Small intestine (tissue), 7 donors: ENCODE results near the gene ASIC3. TPM values are rescaled to one million over a fixed set of nuclear protein-coding genes. Genes with fewer than 3 reads are reported as not detected.
A peak's percentile ranks its signal among the peaks of the same experiment; 100 is the strongest.
"Not testable (repeated sequence)": the region's sequence is repeated elsewhere in the genome, so short reads cannot be mapped to it uniquely, and the experiment has no call there.

Experiments used
- DNase-seq, 2 donors: peaks; one replicate each; pipeline versions ENCODE4 v3.0.0 to v3.0.0-alpha.2; 2013
- FAIRE-seq: peaks from 2 replicates; lab custom pipeline; 2012; peaks lifted over from hg19 to GRCh38; lab: Jason Lieb, UNC
- H3K27ac ChIP-seq, 3 donors: one replicate each; pipeline ENCODE4 v1.5.1; 2013; ENCODE audit warnings: low read length in 2 of 3, mild to moderate bottlenecking in 2 of 3, control low read depth in 1 of 3, inconsistent platforms in 1 of 3, low read depth in 1 of 3, moderate library complexity in 1 of 3
- H3K27me3 ChIP-seq, 3 donors: one replicate each; pipeline ENCODE4 v1.6.1; 2013; ENCODE audit warnings: low read length in 3 of 3, inconsistent platforms in 1 of 3; ENCODE audit not compliant: control insufficient read depth in 3 of 3, insufficient read depth in 3 of 3
- H3K36me3 ChIP-seq, 3 donors: one replicate each; pipeline ENCODE4 v1.6.1; 2013; ENCODE audit warnings: low read length in 3 of 3, inconsistent platforms in 1 of 3, low read depth in 1 of 3, mild to moderate bottlenecking in 1 of 3, moderate library complexity in 1 of 3; ENCODE audit not compliant: control insufficient read depth in 3 of 3, insufficient read depth in 2 of 3
- H3K4me1 ChIP-seq, 3 donors: one replicate each; pipeline ENCODE4 v1.6.1; 2013; ENCODE audit warnings: low read length in 2 of 3, inconsistent platforms in 1 of 3, low read depth in 1 of 3, mild to moderate bottlenecking in 1 of 3, moderate library complexity in 1 of 3; ENCODE audit not compliant: control insufficient read depth in 3 of 3, insufficient read depth in 2 of 3
- H3K4me3 ChIP-seq, 3 donors: one replicate each; pipeline ENCODE4 v1.5.1; 2013; ENCODE audit warnings: low read length in 3 of 3, control low read depth in 1 of 3, inconsistent platforms in 1 of 3, low read depth in 1 of 3, mild to moderate bottlenecking in 1 of 3, moderate library complexity in 1 of 3
- H3K9me3 ChIP-seq, 2 donors: one replicate each; pipeline ENCODE4 v1.6.1; 2013; ENCODE audit warnings: low read depth in 1 of 2, low read length in 1 of 2; ENCODE audit not compliant: control insufficient read depth in 2 of 2, insufficient read depth in 1 of 2
- WGBS, 3 donors: extraction: QIAGEN DNeasy Blood & Tissue Kit; methylation state at CpG; one replicate each; pipeline ENCODE4 v1.1.7; 2013; 5-methylcytosine and 5-hydroxymethylcytosine counted together
- polyA plus RNA-seq, 4 donors: library from polyadenylated mRNA; stranded (reverse) in 3 of 4; unstranded in 1 of 4; fragments of 200-250 nt in 3 of 4; fragments of 120-200 nt in 1 of 4; gene quantifications; one replicate each; pipeline versions ENCODE4 v1.2.1 to v1.2.3, GENCODE V29; 2013
- donor health status: healthy with polysubstance abuse.
- donor health status: control.
- donor health status: control.
- donor health status: Bipolar disorder and iron deficiency.
- donor health status: healthy.

ASIC3 gene
- polyA plus RNA-seq, 4 donors: 2.8 to 10.7 (median 3.6) TPM

DNA sequence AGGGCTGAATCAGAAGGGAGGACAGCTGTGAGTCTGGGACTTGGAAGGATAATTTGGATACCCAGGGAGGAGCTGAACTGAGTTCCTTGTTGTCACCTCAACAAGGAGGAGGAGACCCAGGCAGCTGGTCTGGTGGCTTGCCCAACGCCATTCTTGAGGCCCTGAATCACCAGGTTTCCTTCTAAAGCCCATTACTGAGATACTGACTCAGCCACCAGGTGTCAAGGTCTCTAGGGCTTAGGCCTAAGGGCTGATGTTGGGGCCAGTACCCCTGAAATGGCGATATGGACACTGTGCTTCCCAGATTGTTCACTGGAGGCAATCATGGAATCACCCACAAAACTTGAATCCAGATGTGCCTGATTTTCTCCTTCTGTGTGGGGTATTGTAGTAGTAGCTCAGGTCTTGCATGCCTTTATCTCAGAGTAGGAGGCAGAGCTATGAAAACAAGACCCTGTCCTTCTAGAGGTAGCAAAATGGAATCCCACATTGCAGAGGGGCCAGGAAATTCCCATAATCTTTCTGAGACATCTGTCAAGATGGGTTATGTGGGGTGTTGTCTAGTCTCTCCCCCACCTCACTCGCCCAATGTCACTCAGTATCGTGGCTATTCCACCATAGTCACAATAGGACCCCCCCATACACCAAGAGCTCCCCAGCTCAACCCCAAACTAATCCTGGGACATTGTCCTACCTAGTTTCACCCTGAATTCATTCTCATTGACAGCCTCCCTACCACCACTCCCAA lies 22.2 kb upstream of the ASIC3 start:
- DNase-seq (no peak), FAIRE-seq (no peak)
- 83 to 86% (median 86%) methylated on average over 4 of the region's 4 CpGs for WGBS, 3 donors
- peaks cover 0 to 16% (median 0%) of the 10 kb centered on the region in 3 donors for H3K4me1 ChIP-seq
- H3K36me3 ChIP-seq: no peaks in the 10 kb centered on the region
- H3K27ac ChIP-seq: no peak overlapping the region
- no peaks in the 10 kb centered on the region for H3K9me3 ChIP-seq
- H3K27me3 ChIP-seq: peaks cover 0 to 2% (median 0%) of the 10 kb centered on the region in 3 donors
- H3K4me3 ChIP-seq: no peak overlapping the region

DNA sequence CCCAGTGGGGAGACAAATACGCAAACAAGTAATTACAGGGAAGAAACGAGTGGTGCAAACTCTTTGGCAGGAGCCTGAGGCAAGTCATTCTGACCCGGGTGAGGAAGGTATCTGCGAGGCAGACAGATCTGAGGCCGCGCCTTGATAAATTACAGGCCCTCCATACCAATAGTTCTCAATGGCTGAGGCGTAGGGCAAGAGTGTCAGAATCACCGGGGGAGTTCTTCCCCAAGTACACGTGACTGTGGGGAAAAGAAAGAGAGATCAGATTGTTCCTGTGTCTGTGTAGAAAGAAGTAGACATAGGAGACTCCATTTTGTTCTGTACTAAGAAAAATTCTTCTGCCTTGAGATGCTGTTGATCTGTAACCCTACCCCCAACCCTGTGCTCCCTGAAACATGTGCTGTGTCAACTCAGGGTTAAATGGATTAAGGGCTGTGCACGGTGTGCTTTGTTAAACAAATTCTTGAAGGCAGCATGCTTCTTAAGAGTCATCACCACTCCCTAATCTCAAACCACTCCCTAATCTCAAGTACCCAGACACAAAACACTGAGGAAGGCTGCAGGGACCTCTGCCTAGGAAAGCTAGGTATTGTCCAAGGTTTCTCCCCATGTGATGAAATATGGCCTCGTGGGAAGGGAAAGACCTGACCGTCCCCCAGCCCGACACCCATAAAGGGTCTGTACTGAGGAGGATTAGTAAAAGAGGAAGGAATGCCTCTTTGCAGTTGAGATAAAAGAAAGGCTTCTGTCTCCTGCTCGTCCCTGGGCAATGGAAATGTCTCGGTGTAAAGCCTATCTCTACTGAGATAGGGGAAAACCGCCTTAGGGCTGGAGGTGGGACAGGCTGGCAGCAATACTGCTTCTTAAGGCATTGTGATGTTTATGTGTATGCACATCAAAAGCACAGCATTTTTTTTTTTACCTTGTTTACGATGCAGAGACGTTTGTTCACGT lies 21.3 kb upstream of the ASIC3 start:
- not testable (repeated sequence) for H3K4me3 ChIP-seq, H3K9me3 ChIP-seq, H3K27me3 ChIP-seq, H3K36me3 ChIP-seq, FAIRE-seq
- peak overlapping the region in 2 of 3 donors; percentile 82 to 88 for H3K27ac ChIP-seq
- 25 to 38% (median 36%) methylated on average over 19 of the region's 19 CpGs for WGBS, 3 donors
- peaks cover 0 to 16% (median 0%) of the 10 kb centered on the region in 3 donors for H3K4me1 ChIP-seq
- DNase-seq: peak; percentile 53 to 56

DNA sequence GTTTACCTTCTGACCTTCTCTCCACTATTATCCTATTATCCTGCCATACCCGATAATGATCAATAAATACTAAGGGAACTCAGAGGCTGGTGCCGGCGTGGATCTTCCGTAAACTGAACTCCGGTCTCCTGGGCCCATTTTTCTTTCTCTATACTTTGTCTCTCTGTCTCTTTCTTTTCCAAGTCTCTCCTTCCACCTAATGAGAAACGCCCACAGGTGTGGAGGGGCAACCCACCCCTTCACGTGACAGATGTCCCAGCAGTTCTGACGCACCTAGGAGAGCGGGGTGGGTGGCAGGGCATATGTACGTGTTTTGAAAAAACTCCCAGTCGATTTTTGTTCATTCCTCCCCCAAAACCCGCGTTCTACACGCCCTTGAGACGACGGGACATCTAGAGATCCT lies 20.6 kb upstream of the ASIC3 start:
- not testable (repeated sequence) for H3K9me3 ChIP-seq, FAIRE-seq, H3K27me3 ChIP-seq, DNase-seq
- peak overlapping the region; percentile 17 to 77 (median 67) for H3K4me3 ChIP-seq
- peaks cover 0 to 12% (median 0%) of the 10 kb centered on the region in 3 donors for H3K36me3 ChIP-seq
- peak overlapping the region; percentile 5 to 88 (median 82) for H3K27ac ChIP-seq
- H3K4me1 ChIP-seq: peaks cover 0 to 16% (median 0%) of the 10 kb centered on the region in 3 donors
- WGBS, 3 donors: 3 to 8% (median 6%) methylated on average over 16 of the region's 16 CpGs

DNA sequence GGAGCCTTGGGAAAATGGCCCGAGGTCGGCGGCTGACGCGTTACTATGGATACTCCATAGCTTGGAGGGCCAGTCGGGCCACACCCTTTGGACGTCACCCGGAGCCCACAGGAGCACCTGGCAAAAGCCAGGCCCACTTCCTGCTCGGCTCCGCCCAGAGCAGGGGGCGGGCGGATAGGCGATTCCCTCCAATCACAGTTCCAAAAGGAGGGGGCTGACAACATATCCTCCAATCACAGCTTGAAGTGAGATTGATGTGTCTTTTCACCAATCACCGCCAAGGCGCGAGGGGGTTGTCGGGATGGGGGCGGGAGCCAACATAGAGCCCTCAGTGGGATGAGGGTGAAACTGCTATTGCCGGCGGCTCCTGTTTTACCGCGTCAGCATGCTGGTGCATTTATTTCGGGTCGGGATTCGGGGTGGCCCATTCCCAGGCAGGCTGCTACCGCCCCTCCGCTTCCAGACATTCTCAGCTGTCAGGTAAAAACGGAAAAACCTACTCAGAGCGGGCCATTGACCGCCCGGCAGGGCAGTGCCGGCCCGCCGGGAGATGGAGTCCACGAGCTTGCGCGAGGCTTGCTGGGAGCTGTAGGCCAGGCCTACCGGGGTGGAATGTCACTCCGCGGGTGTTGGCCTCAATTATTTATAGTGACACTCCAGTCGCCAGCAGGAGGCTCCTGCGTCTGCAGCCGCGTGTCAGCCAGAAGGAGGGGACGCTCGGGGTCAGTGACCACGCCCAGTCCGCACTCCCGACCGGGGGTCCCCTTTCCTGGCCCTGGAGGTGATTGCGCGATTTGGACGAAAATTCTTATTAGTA lies 20.0 kb upstream of the ASIC3 start, which contains the start of gene ABCB8:
TSS of gene ABCB8 (plus strand) at position 320 of the 817 bp plus-strand sequence. CDS start at position 386, 66 bp downstream.
- peaks cover 0 to 18% (median 0%) of the 10 kb centered on the region in 3 donors for H3K36me3 ChIP-seq
- 1% methylated on average over 53 of the region's 53 CpGs for WGBS, 3 donors
- H3K27ac ChIP-seq: peak within 1 kb of the TSS; percentile 70 to 88 (median 87)
- H3K4me1 ChIP-seq: peaks cover 0 to 16% (median 0%) of the 10 kb centered on the region in 3 donors
- no peaks in the 10 kb centered on the region for H3K27me3 ChIP-seq
- no peaks in the 10 kb centered on the region for H3K9me3 ChIP-seq
- peak within 1 kb of the TSS; percentile 33 to 77 (median 67) for H3K4me3 ChIP-seq
- DNase-seq: peak; percentile 99 to 100
- no peak for FAIRE-seq

DNA sequence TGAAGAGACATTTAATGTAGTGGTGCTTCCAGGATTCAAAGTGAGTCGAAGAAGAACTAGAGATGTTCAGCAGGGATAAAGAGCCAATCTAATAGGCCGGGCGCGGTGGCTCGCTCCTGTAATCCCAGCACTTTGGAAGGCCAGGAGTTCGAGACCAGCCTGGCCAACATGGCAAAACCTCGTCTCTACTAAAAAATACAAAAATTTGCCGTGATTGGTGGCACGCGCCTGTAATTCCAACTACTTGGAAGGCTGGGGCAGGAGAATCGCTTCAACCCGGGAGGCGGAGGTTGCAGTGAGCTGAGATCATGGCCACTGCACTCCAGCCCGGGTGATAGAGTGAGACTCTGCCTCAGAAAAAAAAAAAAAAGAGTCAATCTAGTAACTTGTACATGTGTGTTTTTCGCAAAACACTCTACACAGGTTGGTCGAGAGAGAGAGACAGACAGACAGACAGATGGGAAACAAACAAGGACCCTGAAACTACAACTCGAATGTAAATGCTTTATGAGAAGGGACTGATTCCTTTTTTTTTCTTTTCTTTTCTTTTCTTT lies 19.3 kb upstream of the ASIC3 start:
- no peaks in the 10 kb centered on the region for H3K9me3 ChIP-seq
- no peak for FAIRE-seq
- peak overlapping the region; percentile 33 to 77 (median 67) for H3K4me3 ChIP-seq
- peaks cover 0 to 16% (median 0%) of the 10 kb centered on the region in 3 donors for H3K4me1 ChIP-seq
- H3K36me3 ChIP-seq: peaks cover 0 to 24% (median 0%) of the 10 kb centered on the region in 3 donors
- H3K27me3 ChIP-seq: no peaks in the 10 kb centered on the region
- H3K27ac ChIP-seq: peak overlapping the region; percentile 33 to 87 (median 70)
- DNase-seq: no peak
- 35 to 56% (median 54%) methylated on average over 17 of the region's 17 CpGs for WGBS, 3 donors

DNA sequence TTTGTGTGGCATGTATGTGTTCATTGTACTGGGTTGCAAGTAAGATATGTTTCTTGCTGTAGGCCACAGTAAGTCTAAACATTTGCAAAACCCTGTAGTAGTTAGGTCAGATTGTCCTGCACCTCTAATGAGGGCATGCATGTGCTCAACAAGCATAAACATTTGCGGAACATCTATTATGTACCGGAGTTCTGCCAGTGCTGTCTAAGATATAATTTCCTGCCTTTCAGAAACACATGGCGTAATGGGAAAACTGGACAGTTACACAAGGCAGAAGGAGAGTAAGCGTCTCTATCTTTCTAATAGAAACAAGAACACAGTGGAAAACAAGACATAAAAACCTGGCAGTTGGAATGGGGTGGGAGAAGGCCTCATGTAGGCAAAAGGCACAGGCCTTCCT lies 17.3 kb upstream of the ASIC3 start:
- H3K9me3 ChIP-seq: no peaks in the 10 kb centered on the region
- H3K4me1 ChIP-seq: peaks cover 0 to 16% (median 0%) of the 10 kb centered on the region in 3 donors
- H3K27ac ChIP-seq: no peak overlapping the region
- H3K36me3 ChIP-seq: peaks cover 0 to 44% (median 9%) of the 10 kb centered on the region in 3 donors
- 93 to 96% (median 94%) methylated on average over 4 of the region's 4 CpGs for WGBS, 3 donors
- DNase-seq (no peak), FAIRE-seq (no peak)
- H3K27me3 ChIP-seq: no peaks in the 10 kb centered on the region
- H3K4me3 ChIP-seq: no peak overlapping the region

DNA sequence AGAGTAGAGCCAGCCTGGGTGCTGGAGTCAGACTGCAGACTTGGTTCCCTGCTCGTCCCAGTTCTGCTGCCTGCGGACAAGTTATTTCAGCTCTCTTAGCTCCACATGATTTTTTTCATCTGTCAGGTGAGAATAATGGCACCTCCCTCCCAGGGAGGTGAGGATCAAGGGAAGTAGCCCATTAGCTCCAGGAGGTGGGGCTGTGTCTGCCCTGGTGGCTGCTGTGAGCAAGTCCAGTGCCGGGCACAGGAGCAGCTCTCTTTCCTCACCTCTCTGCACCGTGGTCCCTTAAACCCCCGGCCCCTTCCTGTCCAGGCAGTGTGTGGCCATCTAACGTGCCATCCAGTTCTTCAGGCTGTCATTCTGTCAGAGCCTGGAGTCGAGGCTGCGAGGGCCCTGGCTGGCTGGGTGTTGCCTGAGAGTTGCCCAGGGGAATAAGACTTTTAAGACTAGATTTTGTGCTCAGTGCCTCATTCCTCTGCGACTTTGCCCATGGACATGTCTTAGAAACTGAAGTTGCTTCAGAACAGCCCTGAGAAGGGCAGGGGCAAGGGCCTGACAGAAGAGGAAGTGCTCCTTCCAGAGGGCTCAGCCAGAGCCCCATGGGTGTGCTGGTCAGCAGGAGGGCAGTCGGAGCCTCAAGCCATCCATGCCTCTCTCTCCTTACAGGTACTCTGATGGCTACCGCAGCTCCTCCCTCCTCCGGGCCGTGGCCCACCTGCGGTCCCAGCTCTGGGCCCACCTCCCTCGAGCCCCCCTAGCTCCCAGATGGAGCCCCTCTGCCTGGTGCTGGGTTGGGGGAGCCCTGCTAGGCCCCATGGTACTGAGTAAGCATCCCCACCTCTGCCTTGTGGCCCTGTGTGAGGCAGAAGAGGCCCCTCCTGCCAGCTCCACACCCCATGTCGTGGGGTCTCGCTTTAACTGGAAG lies 15.1 kb upstream of the ASIC3 start:
- Histone ChIP-seq H3K36me3 (peaks cover 4 to 63% (median 15%) of the 10 kb centered on the region in 3 donors), H3K27ac (no peak overlapping the region), H3K9me3 (no peaks in the 10 kb centered on the region), H3K4me3 (no peak overlapping the region), H3K4me1 (peaks cover 0 to 6% (median 0%) of the 10 kb centered on the region in 3 donors), H3K27me3 (no peaks in the 10 kb centered on the region)
- FAIRE-seq (no peak), DNase-seq (no peak)
- WGBS, 3 donors: 87 to 88% (median 88%) methylated on average over 17 of the region's 17 CpGs
